ENCODE data around the gene ITPR3.

The ITPR3 gene

DNA sequence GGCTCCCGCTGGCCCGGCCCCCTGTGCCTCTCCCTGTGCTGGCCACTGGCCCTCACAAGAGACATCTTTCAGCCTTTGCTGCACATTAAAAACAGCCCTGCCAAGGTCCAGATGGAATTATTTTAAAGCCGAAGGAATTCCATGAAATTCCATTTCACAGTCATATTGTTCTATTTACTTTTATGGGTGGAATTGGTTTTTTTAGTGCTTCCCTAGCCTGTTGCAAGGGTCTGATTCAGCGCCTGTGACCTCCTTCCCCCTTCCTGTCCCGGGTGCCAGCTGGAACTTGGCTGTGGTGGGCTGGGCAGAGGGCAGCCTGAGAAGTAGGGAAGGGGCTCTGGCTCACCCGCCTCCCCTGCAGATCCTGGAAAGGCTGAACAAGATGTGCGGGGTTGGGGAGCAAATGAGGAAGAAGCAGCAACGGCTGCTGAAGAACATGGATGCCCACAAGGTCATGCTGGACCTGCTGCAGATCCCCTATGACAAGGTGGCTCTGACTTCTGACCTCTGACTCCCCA is 56.1 kb downstream of the ITPR3 start:
- no peak overlapping the region for H3K4me3 ChIP-seq (ENCODE audit: low read depth, low read length)
- TF ChIP-seq, protein P1, sequence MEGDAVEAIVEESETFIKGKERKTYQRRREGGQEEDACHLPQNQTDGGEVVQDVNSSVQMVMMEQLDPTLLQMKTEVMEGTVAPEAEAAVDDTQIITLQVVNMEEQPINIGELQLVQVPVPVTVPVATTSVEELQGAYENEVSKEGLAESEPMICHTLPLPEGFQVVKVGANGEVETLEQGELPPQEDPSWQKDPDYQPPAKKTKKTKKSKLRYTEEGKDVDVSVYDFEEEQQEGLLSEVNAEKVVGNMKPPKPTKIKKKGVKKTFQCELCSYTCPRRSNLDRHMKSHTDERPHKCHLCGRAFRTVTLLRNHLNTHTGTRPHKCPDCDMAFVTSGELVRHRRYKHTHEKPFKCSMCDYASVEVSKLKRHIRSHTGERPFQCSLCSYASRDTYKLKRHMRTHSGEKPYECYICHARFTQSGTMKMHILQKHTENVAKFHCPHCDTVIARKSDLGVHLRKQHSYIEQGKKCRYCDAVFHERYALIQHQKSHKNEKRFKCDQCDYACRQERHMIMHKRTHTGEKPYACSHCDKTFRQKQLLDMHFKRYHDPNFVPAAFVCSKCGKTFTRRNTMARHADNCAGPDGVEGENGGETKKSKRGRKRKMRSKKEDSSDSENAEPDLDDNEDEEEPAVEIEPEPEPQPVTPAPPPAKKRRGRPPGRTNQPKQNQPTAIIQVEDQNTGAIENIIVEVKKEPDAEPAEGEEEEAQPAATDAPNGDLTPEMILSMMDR (IDR thresholded peaks at IDR 0.05; ENCODE audit: control insufficient read depth, extremely low read depth, insufficient read depth) = no peak
- DNase-seq (ENCODE audit: low read depth) = no peak

DNA sequence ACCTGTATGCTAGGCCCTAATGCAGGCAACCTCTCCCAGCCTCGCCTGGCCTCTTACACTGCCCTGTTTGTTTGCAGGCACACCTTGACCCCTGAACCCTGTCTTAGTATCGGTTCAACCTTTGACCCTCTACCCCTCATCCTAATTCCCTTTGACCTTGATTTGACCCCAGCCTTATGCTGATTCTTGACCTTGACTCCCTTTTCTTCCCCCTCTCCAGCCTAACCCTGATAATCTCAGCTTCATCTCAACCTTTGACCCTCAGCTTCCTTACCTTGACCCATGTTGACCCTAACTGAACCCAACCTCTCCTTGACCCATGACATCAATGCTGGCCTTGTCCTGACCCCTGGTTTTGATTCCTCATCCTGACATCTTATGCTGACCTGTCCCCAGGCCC is 56.6 kb downstream of the ITPR3 start:
- H3K4me3 ChIP-seq (ENCODE audit: low read depth, low read length) = no peak overlapping the region
- TF ChIP-seq, protein P1 (IDR thresholded peaks at IDR 0.05; ENCODE audit: control insufficient read depth, extremely low read depth, insufficient read depth) = no peak
- no peak for DNase-seq (ENCODE audit: low read depth)

DNA sequence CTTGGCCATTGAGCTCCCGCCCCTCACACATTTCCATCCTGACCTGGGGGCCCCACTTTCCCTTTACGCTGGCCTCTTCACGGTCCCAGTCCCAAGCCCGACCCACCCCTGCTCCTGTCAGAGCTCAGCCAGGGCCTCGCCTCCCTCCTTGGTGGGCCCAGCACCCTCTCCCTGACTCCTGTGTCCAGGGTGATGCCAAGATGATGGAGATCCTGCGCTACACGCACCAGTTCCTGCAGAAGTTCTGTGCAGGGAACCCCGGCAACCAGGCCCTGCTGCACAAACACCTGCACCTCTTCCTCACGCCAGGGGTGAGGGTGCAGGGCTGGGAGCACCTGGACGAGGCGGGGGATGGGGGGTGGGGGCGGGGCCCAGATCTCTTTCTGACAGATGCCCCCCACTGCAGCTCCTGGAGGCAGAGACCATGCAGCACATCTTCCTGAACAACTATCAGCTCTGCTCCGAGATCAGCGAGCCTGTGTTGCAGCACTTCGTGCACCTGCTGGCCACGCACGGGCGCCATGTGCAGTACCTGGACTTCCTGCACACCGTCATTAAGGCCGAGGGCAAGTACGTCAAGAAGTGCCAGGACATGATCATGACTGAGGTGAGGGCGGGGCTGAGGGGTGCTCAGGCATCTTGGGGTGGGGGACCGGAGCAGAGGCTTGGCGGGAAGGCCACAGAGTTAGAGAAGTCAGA is 57.3 kb downstream of the ITPR3 start:
- no peak overlapping the region for H3K4me3 ChIP-seq (ENCODE audit: low read depth, low read length)
- DNase-seq (ENCODE audit: low read depth) = no peak
- TF ChIP-seq, protein P1 (IDR thresholded peaks at IDR 0.05; ENCODE audit: control insufficient read depth, extremely low read depth, insufficient read depth) = no peak

DNA sequence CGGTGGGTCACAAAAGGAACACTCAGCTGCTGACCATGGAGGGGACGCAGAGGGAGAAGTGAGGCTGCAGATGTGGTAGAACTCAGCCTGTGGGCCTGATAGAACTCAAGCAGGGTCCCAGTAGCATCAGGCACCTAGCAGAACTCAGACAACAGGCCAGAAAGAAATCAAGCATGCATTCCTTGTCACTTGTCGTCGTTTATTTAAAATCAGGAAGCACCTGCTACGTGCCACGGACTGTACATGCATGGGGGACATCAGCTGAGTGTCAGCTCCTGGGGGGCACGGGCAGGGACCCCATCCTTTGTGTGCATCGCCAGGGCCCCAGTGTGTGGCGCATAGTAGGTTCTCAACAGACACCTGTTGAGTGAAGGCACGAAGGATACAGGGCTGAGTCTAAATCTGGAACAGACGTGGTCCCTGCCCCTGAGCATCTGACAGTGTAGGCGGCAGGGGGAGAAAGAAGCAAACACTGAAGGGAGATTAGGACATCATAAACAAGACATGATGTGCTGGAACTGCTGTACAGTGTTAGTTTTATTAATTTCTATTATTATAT is 57.9 kb downstream of the ITPR3 start:
- H3K4me3 ChIP-seq (ENCODE audit: low read depth, low read length) = no peak overlapping the region
- no peak for DNase-seq (ENCODE audit: low read depth)
- TF ChIP-seq, protein P1 (IDR thresholded peaks at IDR 0.05; ENCODE audit: control insufficient read depth, extremely low read depth, insufficient read depth) = no peak

DNA sequence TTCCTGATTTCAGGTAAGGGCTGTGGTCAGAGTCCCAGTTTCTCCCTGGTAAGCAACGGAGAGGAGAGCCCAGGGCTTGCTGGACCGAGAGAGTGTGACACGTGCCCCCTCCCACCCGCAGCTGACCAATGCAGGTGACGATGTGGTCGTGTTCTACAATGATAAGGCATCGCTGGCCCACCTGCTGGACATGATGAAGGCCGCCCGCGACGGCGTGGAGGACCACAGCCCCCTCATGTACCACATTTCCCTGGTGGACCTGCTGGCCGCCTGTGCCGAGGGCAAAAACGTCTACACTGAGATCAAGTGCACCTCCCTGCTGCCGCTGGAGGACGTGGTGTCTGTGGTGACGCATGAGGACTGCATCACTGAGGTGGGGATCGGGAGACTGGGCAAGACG is 58.6 kb downstream of the ITPR3 start:
- no peak overlapping the region for H3K4me3 ChIP-seq (ENCODE audit: low read depth, low read length)
- no peak for DNase-seq (ENCODE audit: low read depth)
- TF ChIP-seq, protein P1 (IDR thresholded peaks at IDR 0.05; ENCODE audit: control insufficient read depth, extremely low read depth, insufficient read depth) = no peak

DNA sequence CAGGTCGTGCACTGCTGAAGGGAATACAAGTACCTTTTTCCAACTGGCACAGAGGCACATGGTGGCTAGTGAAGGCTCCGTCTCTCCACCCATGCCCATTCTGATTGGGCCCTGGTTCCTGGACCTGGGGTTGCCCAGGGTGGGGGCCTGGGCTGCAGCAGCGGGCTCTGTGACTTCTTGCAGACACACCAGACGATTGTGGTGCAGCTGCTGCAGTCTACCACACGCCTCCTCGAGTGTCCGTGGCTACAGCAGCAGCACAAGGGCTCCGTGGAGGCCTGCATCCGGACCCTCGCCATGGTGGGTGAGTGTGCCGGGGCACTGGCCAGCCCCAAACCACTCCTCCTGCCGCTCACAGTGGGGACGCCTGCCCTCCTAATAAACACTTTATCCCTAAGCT is 61.2 kb downstream of the ITPR3 start:
- H3K4me3 ChIP-seq (ENCODE audit: low read depth, low read length) = no peak overlapping the region

More for the DNA sequence above, 61.2 kb downstream of the ITPR3 start:
- DNase-seq (ENCODE audit: low read depth) = no peak
- TF ChIP-seq, protein P1 (IDR thresholded peaks at IDR 0.05; ENCODE audit: control insufficient read depth, extremely low read depth, insufficient read depth) = no peak
